Astrocyte (in vitro differentiated cells and primary cell): ENCODE measurements around the gene GOSR2. TPM values are rescaled to one million over a fixed set of nuclear protein-coding genes. Genes with fewer than 3 reads are reported as not detected.
A peak's percentile ranks its signal among the peaks of the same experiment; 100 is the strongest.

Experiments used
- DNase-seq: peaks from one replicate; pipeline ENCODE4 v3.0.0-alpha.2; 2010; ENCODE audit warnings: low read depth
- FAIRE-seq: peaks from 2 replicates; lab custom pipeline; 2011; peaks lifted over from hg19 to GRCh38; lab: Jason Lieb, UNC
- H2AFZ ChIP-seq: 2 replicates; pipeline ENCODE4 v1.6.0; 2012; ENCODE audit warnings: low read depth, low read length, inconsistent platforms
- H3K27ac ChIP-seq: 2 replicates; pipeline ENCODE4 v1.5.1; 2011; ENCODE audit warnings: low read depth, low read length, inconsistent platforms
- H3K27me3 ChIP-seq: 2 replicates; pipeline ENCODE4 v1.6.0; 2011; ENCODE audit warnings: low read length, inconsistent platforms; ENCODE audit not compliant: insufficient read depth
- H3K36me3 ChIP-seq: 2 replicates; pipeline ENCODE4 v1.5.1; 2011; ENCODE audit warnings: low read length, inconsistent platforms; ENCODE audit not compliant: insufficient read depth
- H3K4me1 ChIP-seq: 2 replicates; pipeline ENCODE4 v1.5.1; 2011; ENCODE audit warnings: low read length, inconsistent platforms; ENCODE audit not compliant: insufficient read depth
- H3K4me2 ChIP-seq: 2 replicates; pipeline ENCODE4 v1.6.0; 2012; ENCODE audit warnings: low read length, inconsistent platforms
- H3K4me3 ChIP-seq: 2 replicates; pipeline ENCODE4 v1.5.1; 2011; ENCODE audit warnings: low read depth, mild to moderate bottlenecking, low read length, inconsistent platforms; ENCODE audit not compliant: insufficient read depth
- H3K79me2 ChIP-seq: 2 replicates; pipeline ENCODE4 v1.6.0; 2012; ENCODE audit warnings: mild to moderate bottlenecking, low read length, inconsistent platforms; ENCODE audit not compliant: insufficient read depth
- H3K9ac ChIP-seq: 2 replicates; pipeline ENCODE4 v1.6.0; 2012; ENCODE audit warnings: mild to moderate bottlenecking, low read length, inconsistent platforms
- H3K9me3 ChIP-seq: 2 replicates; pipeline ENCODE4 v1.5.1; 2012; ENCODE audit warnings: low read depth, mild to moderate bottlenecking, low read length, inconsistent platforms; ENCODE audit not compliant: insufficient read depth
- H4K20me1 ChIP-seq: 2 replicates; pipeline ENCODE4 v1.6.0; 2012; ENCODE audit warnings: low read length, inconsistent platforms; ENCODE audit not compliant: insufficient read depth
- H3K27ac Mint-ChIP-seq: one replicate; pipeline ENCODE4 v1.8.0; 2021; ENCODE audit warnings: mild to moderate bottlenecking, mixed read lengths; ENCODE audit not compliant: unreplicated experiment
- H3K27me3 Mint-ChIP-seq: one replicate; pipeline ENCODE4 v1.8.0; 2021; ENCODE audit warnings: low read depth, mixed read lengths; ENCODE audit not compliant: unreplicated experiment
- H3K36me3 Mint-ChIP-seq: one replicate; pipeline ENCODE4 v1.8.0; 2021; ENCODE audit warnings: low read depth, mixed read lengths; ENCODE audit not compliant: unreplicated experiment
- H3K4me1 Mint-ChIP-seq: one replicate; pipeline ENCODE4 v1.8.0; 2021; ENCODE audit warnings: low read depth, mixed read lengths; ENCODE audit not compliant: unreplicated experiment
- H3K4me3 Mint-ChIP-seq: one replicate; pipeline ENCODE4 v1.8.0; 2021; ENCODE audit warnings: mild to moderate bottlenecking, moderate library complexity, mixed read lengths; ENCODE audit not compliant: unreplicated experiment
- H3K9me3 Mint-ChIP-seq: one replicate; pipeline ENCODE4 v1.8.0; 2021; ENCODE audit warnings: mild to moderate bottlenecking, mixed read lengths; ENCODE audit not compliant: unreplicated experiment
- CTCF ChIP-seq: IDR thresholded peaks from 2 replicates; pipeline ENCODE4 v1.5.1; 2011; ENCODE audit warnings: low read depth, mild to moderate bottlenecking, inconsistent platforms, low read length, moderate library complexity; ENCODE audit not compliant: insufficient read depth
- EZH2 ChIP-seq: IDR thresholded peaks from 2 replicates; pipeline ENCODE4 v1.6.1; 2012; ENCODE audit warnings: mild to moderate bottlenecking, low read length, inconsistent platforms; ENCODE audit not compliant: insufficient read depth
- total RNA-seq: library from RNA; stranded (reverse); gene quantifications from 2 replicates; pipeline ENCODE4 v1.2.1, GENCODE V29; 2021

The GOSR2 gene
- total RNA-seq, 1 donor from 2014 or later, result 67.0 TPM

DNA sequence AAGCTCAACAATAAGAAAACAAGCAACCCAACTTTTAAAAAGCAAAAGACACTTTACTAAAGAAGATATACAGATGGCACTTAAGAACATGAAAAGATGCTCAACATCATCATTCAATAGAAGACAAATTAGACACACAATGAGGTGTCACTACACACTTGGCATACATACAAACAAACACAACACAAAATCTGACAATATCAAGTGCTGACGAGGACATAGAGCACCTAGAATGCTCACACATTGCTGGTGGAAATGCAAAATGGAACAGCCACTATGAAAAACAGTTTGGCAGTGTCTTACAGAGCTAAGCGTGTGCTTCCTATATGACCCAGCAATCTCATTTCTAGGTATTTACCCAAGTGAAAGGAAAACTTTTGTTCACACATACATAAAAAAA, 37.2 kb downstream of the GOSR2 start:
- FAIRE-seq (no peak), DNase-seq (no peak)
- H3K27me3 ChIP-seq, result peaks cover 24% of the 10 kb centered on the region
- H3K9me3 ChIP-seq, result peaks cover 3% of the 10 kb centered on the region
- H3K4me1 ChIP-seq, result no peaks in the 10 kb centered on the region
- H3K36me3 ChIP-seq, result no peaks in the 10 kb centered on the region
- Mint-ChIP-seq H3K27ac (no peak overlapping the region), H3K4me3 (no peak overlapping the region), H3K27me3 (peaks cover 11% of the 10 kb centered on the region), H3K4me1 (peaks cover 7% of the 10 kb centered on the region), H3K9me3 (peaks cover 10% of the 10 kb centered on the region), H3K36me3 (peaks cover 20% of the 10 kb centered on the region)
- no peak overlapping the region for H3K4me2 ChIP-seq
- no peak overlapping the region for H3K4me3 ChIP-seq
- no peak overlapping the region for H3K27ac ChIP-seq
- no peaks in the 10 kb centered on the region for H4K20me1 ChIP-seq
- H3K9ac ChIP-seq, result no peak overlapping the region
- no peak overlapping the region for H2AFZ ChIP-seq
- TF ChIP-seq EZH2 (no peak), CTCF (no peak)
- no peaks in the 10 kb centered on the region for H3K79me2 ChIP-seq

- Mint-ChIP-seq H3K27ac (no peak overlapping the region), H3K9me3 (peaks cover 9% of the 10 kb centered on the region), H3K36me3 (peaks cover 16% of the 10 kb centered on the region), H3K27me3 (peaks cover 23% of the 10 kb centered on the region), H3K4me3 (no peak overlapping the region), H3K4me1 (peaks cover 7% of the 10 kb centered on the region)
- no peak overlapping the region for H3K9ac ChIP-seq
- H3K4me2 ChIP-seq, result no peak overlapping the region
- peaks cover 30% of the 10 kb centered on the region for H3K27me3 ChIP-seq
- no peak overlapping the region for H3K27ac ChIP-seq
- H4K20me1 ChIP-seq, result no peaks in the 10 kb centered on the region
- no peak overlapping the region for H2AFZ ChIP-seq
- H3K4me1 ChIP-seq, result no peaks in the 10 kb centered on the region
- no peak overlapping the region for H3K4me3 ChIP-seq
- no peak for TF ChIP-seq CTCF
- peaks cover 3% of the 10 kb centered on the region for H3K9me3 ChIP-seq
- no peaks in the 10 kb centered on the region for H3K79me2 ChIP-seq
- no peaks in the 10 kb centered on the region for H3K36me3 ChIP-seq
- DNase-seq (peak; percentile 82), FAIRE-seq (no peak)
Measured at GRCh38 chr17:46962374-46962790, 39.4 kb downstream of the GOSR2 start.

- DNase-seq (no peak), FAIRE-seq (no peak)
- no peak for TF ChIP-seq CTCF
- TF ChIP-seq EZH2, result no peak
- Histone ChIP-seq H3K4me3 (no peak overlapping the region), H3K27ac (no peak overlapping the region), H4K20me1 (no peaks in the 10 kb centered on the region), H3K27me3 (peaks cover 29% of the 10 kb centered on the region), H3K4me2 (no peak overlapping the region), H3K9ac (no peak overlapping the region), H2AFZ (no peak overlapping the region), H3K36me3 (no peaks in the 10 kb centered on the region), H3K9me3 (peaks cover 3% of the 10 kb centered on the region), H3K79me2 (no peaks in the 10 kb centered on the region), H3K4me1 (no peaks in the 10 kb centered on the region)
- Mint-ChIP-seq H3K4me1 (peaks cover 15% of the 10 kb centered on the region), H3K27ac (no peak overlapping the region), H3K27me3 (peaks cover 34% of the 10 kb centered on the region), H3K36me3 (peaks cover 11% of the 10 kb centered on the region), H3K4me3 (no peak overlapping the region), H3K9me3 (peaks cover 6% of the 10 kb centered on the region)
Measured at GRCh38 chr17:46963571-46963970, 40.6 kb downstream of the GOSR2 start.
